GM21717 (cell line): ENCODE measurements around the gene NAGPA.
A peak's percentile ranks its signal among the peaks of the same experiment; 100 is the strongest.
"Not testable (repeated sequence)": the region's sequence is repeated elsewhere in the genome, so short reads cannot be mapped to it uniquely, and the experiment has no call there.

ENCODE experiments used
- ATAC-seq: cut with Tn5 transposase; IDR thresholded peaks from one replicate; pipeline ENCODE4 v1.9.1; 2021; ENCODE audit warnings: mild to moderate bottlenecking, moderate library complexity; ENCODE audit not compliant: unreplicated experiment

The NAGPA gene, protein sequence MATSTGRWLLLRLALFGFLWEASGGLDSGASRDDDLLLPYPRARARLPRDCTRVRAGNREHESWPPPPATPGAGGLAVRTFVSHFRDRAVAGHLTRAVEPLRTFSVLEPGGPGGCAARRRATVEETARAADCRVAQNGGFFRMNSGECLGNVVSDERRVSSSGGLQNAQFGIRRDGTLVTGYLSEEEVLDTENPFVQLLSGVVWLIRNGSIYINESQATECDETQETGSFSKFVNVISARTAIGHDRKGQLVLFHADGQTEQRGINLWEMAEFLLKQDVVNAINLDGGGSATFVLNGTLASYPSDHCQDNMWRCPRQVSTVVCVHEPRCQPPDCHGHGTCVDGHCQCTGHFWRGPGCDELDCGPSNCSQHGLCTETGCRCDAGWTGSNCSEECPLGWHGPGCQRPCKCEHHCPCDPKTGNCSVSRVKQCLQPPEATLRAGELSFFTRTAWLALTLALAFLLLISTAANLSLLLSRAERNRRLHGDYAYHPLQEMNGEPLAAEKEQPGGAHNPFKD

GRCh38 chr16:5033256-5034166 is at the start of gene NAGPA:
Gene NAGPA, minus strand, starts transcription at chr16:5033935. Its CDS starts 21 bp downstream, at chr16:5033914.
- ATAC-seq = peak; percentile 86

- ATAC-seq = not testable (repeated sequence)
Measured at GRCh38 chr16:5080996-5081395, 47.3 kb upstream of the NAGPA start.

GRCh38 chr16:5080461-5080860 is 46.7 kb upstream of the NAGPA start:
- not testable (repeated sequence) for ATAC-seq

DNA sequence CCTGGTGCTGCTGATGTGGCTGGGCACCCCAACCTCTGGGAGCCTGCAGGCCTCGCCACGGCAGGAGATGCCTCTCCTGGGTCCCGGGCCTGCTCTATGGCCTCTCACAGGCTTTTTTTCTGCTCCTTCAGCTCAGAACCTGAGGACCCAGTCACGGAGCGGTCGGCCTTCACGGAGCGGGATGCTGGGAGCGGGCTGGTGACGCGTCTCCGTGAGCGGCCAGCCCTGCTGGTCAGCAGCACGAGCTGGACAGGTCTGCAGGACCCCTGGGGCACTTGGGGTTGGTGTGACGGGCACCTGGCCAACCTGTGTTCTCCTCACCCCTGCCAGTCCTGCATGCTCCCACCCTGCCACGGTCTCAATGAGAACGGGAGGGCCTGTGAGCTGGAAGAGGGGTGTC is 44.9 kb upstream of the NAGPA start:
- ATAC-seq = no peak

GRCh38 chr16:5077304-5077703 is 43.6 kb upstream of the NAGPA start:
- ATAC-seq = no peak

- ATAC-seq = no peak
Measured at GRCh38 chr16:5075637-5076036, 41.9 kb upstream of the NAGPA start.

DNA sequence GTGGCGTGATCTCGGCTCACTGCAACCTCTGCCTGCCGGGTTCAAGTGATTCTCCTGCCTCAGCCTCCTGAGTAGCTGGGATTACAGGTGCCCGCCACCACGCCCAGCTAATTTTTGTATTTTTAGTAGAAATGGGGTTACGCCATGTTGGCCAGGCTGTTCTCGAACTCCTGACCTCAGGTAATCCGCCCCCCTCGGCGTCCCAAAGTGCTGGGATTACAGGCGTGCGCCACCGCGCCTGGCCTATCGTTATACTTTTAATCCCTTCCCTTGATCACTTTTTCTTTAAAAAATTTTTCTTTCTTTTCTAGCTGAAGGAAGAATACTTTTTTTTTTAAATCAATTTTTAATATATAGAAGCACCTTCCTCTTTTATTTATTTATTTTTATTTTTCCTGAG is 40.0 kb upstream of the NAGPA start:
- not testable (repeated sequence) for ATAC-seq

DNA sequence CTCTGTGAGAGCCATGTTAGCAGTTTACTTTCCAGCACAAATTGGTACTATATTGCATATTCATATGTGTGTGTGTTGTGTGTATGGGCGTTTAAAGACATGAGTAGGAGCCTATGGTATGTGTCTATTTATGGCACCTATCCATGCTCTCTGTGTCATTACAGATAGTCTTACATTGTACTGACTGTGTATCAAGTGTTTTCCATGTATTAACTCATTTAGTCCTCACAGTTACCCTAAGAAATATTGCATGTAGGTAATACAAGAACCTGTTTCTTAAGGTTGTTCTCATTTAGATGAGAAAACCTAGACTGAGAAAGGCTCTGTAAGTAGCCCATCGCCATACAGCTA is 39.5 kb upstream of the NAGPA start:
- ATAC-seq = no peak

DNA sequence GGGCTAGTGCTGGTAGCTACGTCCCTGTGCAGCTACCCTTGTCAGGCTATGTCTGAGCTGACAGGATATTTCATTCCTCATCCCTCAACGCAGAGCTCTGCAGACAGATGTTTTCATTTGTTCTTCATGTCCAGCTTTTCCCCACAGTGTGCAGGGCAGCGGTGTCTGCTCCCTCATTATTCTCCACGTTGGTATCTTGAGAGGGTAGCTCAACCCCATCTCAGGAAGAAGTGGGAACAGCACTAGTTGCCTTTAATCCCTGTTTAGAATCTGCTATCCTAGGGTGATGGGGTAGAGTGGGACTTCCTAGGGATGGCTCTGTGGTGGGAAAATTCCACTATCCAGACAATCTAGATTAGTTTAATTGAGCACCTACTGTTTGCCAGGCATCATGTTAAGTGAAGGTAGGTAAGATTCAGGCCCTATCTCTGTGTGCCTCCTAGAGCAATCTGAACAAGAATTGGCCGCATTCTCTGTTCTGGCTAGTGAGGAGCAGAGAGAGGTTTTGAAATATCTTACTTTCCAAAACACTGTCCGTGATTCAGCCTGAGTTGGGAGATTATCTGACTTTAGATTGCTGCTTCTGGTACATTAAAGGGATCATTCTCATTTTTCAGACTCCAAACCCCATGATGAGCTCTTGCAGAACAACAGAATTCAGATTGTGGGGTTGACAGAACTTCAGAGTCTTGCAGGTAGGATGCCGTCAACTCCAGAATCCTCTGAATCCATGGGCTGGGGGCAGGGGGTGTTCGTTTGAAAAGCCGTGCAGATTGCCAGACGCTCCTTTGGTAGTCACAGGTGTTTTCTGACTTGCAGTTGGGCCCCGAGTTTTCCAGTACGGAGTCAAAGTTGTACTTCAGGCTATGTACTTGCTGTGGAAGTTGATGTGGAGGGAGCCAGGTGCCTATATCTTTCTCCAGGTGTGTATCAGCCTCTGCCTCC is 38.9 kb upstream of the NAGPA start:
- no peak for ATAC-seq

DNA sequence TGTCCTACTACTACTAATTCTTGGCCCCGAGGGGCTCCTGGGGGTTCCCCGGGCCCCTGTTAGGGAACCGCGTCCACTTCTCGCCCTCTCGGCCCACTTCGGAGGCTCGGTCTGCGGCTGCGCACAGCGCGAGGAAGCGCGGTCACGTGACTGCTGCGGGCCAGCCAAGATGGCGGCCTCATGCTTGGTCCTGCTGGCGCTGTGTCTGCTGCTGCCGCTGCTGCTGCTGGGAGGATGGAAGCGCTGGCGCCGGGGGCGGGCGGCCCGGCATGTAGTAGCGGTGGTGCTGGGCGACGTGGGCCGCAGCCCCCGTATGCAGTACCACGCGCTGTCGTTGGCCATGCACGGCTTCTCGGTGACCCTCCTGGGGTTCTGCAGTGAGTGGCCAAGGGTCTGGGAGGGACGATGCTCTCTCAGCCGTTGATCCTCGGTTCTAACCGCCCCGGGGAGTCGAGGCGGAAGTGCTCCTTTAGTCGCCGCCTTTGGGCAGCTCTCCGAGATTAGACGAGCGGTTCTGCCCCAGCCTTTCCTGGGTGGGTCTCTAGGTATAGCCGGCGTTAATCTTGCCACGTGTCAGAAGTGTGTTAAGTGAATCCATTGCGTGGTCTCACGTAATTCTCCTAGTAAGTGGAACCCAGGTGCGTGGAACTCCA is 38.1 kb upstream of the NAGPA start, which contains the start of gene ALG1:
ALG1 (plus strand) TSS at position 163 of the 653 bp plus-strand sequence; CDS start at position 170, 7 bp downstream.
- ATAC-seq = peak; percentile 77

GRCh38 chr16:5071341-5071680 is 37.6 kb upstream of the NAGPA start:
- ATAC-seq = no peak

- ATAC-seq = no peak
Measured at GRCh38 chr16:5070431-5071186, 36.9 kb upstream of the NAGPA start.

DNA sequence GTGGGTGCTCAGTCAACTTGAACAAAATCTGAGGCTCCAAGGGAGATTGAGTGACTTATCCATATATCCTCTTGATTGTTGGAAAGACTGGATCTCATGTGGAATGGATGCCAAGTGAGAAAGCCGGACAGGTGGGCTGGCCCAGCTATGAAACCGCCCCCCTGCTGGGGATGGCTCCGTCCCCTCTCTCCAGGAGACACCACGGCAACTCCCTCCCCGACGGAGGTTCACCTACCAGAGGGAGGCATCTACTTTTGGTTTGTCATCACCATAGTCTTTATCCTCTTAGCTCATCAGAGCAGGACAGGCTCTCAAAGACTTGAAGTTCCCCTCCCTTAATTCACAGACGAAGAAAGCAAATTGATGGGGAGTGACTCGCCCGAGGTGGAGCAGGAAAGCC is 36.1 kb upstream of the NAGPA start:
- no peak for ATAC-seq

DNA sequence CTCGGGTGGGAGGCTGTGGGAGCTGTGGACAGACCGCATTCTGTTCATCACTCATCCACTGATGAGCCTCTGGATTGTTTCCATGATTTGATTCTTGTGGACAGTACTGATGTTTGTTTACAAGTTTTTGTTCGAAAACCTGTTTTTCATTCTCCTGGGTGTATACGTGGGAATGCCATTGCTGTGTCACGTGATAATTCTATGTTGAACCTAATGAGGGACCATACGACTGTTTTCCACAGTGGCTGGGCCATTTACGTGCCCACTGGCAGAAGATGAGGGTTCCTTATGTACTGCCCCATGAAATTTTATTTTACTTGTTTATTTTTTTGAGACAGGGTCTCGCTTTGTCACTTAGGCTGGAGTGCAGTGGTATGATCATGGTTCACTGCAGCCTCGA is 35.3 kb upstream of the NAGPA start:
- ATAC-seq = no peak

DNA sequence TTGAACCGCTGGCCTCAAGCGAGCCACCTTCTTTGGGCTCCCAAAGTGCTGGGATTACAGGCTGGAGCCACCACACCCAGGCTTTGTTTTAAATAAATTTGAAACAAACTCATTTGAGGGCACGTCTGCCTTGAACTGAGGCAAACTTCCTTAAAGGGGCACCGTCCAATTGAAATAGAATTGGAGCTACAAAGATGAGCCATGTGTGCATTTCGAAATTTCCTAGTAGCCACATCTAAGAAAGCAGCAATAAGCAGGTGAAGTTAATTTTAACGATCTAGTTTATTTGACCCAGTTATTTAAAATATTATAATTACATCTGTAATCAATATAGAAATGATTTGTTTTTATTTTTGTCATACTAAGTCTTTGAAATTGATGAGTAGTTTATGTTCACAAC is 32.8 kb upstream of the NAGPA start:
- no peak for ATAC-seq

DNA sequence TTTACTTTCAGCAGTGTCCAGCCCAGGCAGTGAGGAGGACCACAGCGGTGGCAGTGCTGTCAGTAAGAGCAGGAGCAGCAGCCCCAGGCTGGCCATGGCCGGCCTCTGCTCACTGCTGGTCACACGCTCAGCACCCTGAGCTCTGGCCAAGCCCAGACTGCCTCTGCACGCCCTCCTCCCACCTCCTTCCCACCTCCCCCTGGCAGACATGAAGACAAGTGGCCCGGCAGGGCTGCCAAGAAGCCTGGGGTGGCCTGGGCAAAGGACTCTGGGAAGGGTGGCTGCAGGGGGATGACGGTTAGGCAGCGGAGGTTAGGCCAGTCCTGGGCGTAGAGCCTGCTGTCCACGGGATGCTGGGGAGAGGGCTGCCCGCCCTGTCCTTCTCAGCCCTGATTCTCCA is 32.1 kb upstream of the NAGPA start, which contains the start of gene C16orf89:
C16orf89 (minus strand) TSS at position 144 of the 400 bp plus-strand sequence; CDS start at position 96, 48 bp downstream.
- ATAC-seq = no peak

DNA sequence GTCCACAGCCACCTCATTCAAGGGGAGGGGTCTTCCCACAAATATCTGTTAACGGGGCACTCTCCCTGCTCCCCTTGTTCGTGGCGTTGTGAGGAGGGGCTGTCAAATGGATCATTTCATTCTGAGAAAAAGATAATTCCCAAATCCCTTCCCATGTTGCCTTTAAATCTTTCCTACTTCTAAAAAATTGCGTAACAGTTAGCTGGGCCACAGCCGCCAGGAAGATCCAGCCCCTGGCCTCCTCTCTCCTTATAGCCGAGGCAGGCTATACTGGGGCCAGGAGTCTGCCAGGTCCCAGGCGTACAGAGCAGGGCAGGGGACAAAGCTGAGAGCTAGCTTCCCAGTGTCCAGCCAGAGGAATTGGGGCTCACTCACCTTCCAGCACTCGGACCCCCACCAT is 31.6 kb upstream of the NAGPA start:
- no peak for ATAC-seq

- ATAC-seq = no peak
Measured at GRCh38 chr16:5064915-5065314, 31.2 kb upstream of the NAGPA start.
